GM21515 (cell line): ENCODE results near the gene JAM2.

ENCODE experiments used
- ATAC-seq: cut with Tn5 transposase; IDR thresholded peaks from one replicate; pipeline ENCODE4 v1.9.1; 2021; ENCODE audit not compliant: unreplicated experiment

Gene JAM2

GRCh38 chr21:25764065-25764464 lies 125.0 kb downstream of the JAM2 start:
- no peak for ATAC-seq
